ENCODE measurements around the gene CBFA2T3. TPM values are rescaled to one million over a fixed set of nuclear protein-coding genes. Genes with fewer than 3 reads are reported as not detected.

The CBFA2T3 gene
- total RNA-seq, 1 donor from 2014 or later: 32.8 TPM

GRCh38 chr16:88883946-88884345 lies 93.1 kb downstream of the CBFA2T3 start:
- Histone ChIP-seq H3K4me1 (no peaks in the 10 kb centered on the region), H3K36me3 (no peaks in the 10 kb centered on the region), H3K9me3 (no peaks in the 10 kb centered on the region), H3K4me3 (no peak overlapping the region), H3K27me3 (no peaks in the 10 kb centered on the region), H3K27ac (no peak overlapping the region)
- intact Hi-C loops (cut with DNase I): no loop called here
- DNase-seq (ENCODE audit: low spot score in 2 of 2): no peak
- TF ChIP-seq CTCF (IDR thresholded peaks at IDR 0.05): no peak

- no peaks in the 10 kb centered on the region for H3K9me3 ChIP-seq
- no peaks in the 10 kb centered on the region for H3K4me1 ChIP-seq
- intact Hi-C loops (cut with DNase I): no loop called here
- no peak for DNase-seq (ENCODE audit: low spot score in 2 of 2)
- no peak overlapping the region for H3K4me3 ChIP-seq
- no peaks in the 10 kb centered on the region for H3K36me3 ChIP-seq
- H3K27me3 ChIP-seq: no peaks in the 10 kb centered on the region
- TF ChIP-seq CTCF (IDR thresholded peaks at IDR 0.05): no peak
- no peak overlapping the region for H3K27ac ChIP-seq
Observed at GRCh38 chr16:88883117-88883895, 93.7 kb downstream of the CBFA2T3 start.

- H3K9me3 ChIP-seq: no peaks in the 10 kb centered on the region
- H3K36me3 ChIP-seq: no peaks in the 10 kb centered on the region
- H3K4me1 ChIP-seq: no peaks in the 10 kb centered on the region
- intact Hi-C loops (cut with DNase I): no loop called here
- no peaks in the 10 kb centered on the region for H3K27me3 ChIP-seq
- no peak for DNase-seq (ENCODE audit: low spot score in 2 of 2)
- TF ChIP-seq CTCF (IDR thresholded peaks at IDR 0.05): no peak
- H3K4me3 ChIP-seq: no peak overlapping the region
- H3K27ac ChIP-seq: no peak overlapping the region
Observed at GRCh38 chr16:88882358-88883030, 94.5 kb downstream of the CBFA2T3 start.

GRCh38 chr16:88881675-88882357 lies 95.2 kb downstream of the CBFA2T3 start:
- no peak for DNase-seq (ENCODE audit: low spot score in 2 of 2)
- H3K27ac ChIP-seq: no peak overlapping the region
- no peaks in the 10 kb centered on the region for H3K9me3 ChIP-seq
- H3K36me3 ChIP-seq: no peaks in the 10 kb centered on the region
- intact Hi-C loops (cut with DNase I): no loop called here
- H3K27me3 ChIP-seq: no peaks in the 10 kb centered on the region
- no peaks in the 10 kb centered on the region for H3K4me1 ChIP-seq
- no peak for TF ChIP-seq CTCF (IDR thresholded peaks at IDR 0.05)
- H3K4me3 ChIP-seq: no peak overlapping the region

- intact Hi-C loops (cut with DNase I): no loop called here
- Histone ChIP-seq H3K4me3 (no peak overlapping the region), H3K36me3 (no peaks in the 10 kb centered on the region), H3K27me3 (no peaks in the 10 kb centered on the region), H3K9me3 (no peaks in the 10 kb centered on the region), H3K4me1 (no peaks in the 10 kb centered on the region), H3K27ac (no peak overlapping the region)
- no peak for TF ChIP-seq CTCF (IDR thresholded peaks at IDR 0.05)
- DNase-seq (ENCODE audit: low spot score in 2 of 2): no peak
Observed at GRCh38 chr16:88881007-88881615, 95.9 kb downstream of the CBFA2T3 start.
